WTC11 (cell line): ENCODE data around the gene SAMD1.

Experiments
- CTCF ChIP-seq: fragments of 200-600 bp; IDR thresholded peaks from 2 replicates; pipeline ENCODE4 v1.8.0; 2022; ENCODE audit warnings: antibody characterized with exemption
- NR3C1 ChIP-seq: sonication (generic); formaldehyde crosslinking; conservative IDR thresholded peaks from 2 replicates; pipeline ENCODE4 v1.8.1; 2023; ENCODE audit warnings: low read depth, mild to moderate bottlenecking, missing genetic modification reagents

- TF ChIP-seq CTCF: no peak
- no peak for TF ChIP-seq NR3C1
Observed at GRCh38 chr19:14135355-14135754, 44.8 kb upstream of the SAMD1 start.
